ENCODE data around the gene CRYBA2.

Gene CRYBA2

DNA sequence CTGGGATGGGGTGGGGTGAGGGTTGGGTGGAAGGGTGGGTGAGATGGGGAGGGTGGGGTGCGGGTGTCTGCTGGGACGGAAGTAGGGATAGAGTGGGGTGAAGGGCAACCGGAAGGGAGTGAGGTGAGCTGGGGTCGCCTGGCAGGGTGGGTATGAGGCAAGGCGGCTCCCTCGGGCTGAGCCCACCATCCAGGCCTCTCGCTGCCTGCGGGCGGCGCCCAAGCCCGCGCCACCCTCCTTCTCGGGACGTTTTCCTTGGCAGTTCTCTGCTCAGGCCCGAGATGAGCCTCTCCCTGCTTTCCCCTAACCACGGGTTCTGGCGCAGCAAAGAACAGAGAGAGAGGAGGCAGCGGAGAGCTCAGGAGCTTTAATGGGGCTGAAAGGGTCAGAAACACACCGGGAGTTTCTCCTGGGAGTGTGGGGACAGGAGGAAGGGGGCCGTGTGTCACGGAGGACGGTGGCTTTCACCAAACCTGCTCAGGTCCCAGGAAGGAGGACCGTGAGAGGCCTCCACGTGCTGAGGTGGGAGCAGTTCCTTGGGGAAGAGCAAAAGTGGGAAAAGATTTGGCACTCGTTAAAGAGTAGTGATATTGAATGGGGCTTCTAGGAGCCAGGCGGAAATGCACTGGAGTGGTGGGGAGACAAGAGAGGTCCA is 12.4 kb downstream of the CRYBA2 start:
- no peak overlapping the region for H3K4me2 ChIP-seq (ENCODE audit: low read length)

DNA sequence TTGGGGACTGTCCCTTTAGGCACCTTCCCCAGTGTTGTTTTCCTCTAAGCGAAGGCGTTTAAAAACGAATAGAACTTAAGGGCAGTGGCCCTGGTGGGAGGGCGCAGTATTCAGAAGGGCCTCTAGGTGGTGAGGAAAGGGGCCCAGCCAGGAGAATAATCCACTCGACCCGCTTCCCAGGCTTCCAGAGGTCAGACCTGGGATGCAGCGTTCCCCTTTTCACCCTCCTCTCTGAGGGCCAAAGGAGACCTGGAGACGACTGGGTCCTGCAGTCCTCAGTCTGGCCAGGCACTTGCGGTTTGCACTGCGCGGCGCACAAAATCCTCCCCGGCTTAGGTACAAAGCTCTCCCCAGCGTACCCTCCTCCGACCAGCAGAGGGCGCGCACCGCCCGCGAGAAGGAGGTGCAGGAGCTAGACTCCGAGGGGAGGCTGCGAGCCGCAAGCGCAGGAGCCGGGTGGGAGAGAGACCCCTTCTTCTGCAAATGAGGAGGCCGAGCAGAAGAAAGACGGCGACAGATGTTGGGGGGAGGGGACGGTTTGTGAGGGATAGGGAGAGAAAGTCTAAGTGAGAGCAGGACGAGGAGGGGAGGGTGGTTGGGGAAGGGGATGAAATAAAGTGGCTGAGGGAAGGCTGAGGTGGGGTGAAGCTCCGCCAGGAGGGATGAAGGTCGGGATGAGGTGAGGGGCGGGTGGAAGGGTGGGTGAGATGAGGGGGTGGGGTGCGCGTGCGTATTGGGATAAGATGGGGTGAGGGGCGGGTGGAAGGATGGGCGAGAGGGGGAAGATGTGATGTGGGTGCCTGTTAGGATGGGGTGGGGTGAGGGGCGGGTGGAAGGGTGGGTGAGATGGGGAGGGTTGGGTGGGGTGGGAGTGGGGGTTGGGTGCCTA is 13.1 kb downstream of the CRYBA2 start:
- TF ChIP-seq EZH2 (IDR thresholded peaks at IDR 0.05; ENCODE audit: borderline replicate concordance, low read length), result no peak
- TF ChIP-seq, protein P1, sequence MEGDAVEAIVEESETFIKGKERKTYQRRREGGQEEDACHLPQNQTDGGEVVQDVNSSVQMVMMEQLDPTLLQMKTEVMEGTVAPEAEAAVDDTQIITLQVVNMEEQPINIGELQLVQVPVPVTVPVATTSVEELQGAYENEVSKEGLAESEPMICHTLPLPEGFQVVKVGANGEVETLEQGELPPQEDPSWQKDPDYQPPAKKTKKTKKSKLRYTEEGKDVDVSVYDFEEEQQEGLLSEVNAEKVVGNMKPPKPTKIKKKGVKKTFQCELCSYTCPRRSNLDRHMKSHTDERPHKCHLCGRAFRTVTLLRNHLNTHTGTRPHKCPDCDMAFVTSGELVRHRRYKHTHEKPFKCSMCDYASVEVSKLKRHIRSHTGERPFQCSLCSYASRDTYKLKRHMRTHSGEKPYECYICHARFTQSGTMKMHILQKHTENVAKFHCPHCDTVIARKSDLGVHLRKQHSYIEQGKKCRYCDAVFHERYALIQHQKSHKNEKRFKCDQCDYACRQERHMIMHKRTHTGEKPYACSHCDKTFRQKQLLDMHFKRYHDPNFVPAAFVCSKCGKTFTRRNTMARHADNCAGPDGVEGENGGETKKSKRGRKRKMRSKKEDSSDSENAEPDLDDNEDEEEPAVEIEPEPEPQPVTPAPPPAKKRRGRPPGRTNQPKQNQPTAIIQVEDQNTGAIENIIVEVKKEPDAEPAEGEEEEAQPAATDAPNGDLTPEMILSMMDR (IDR thresholded peaks at IDR 0.05; ENCODE audit: low read length), result peak; percentile 99
- no peaks in the 10 kb centered on the region for H3F3A ChIP-seq (ENCODE audit: insufficient read depth, low read length)
- no peak overlapping the region for H3K9ac ChIP-seq (ENCODE audit: low read length)
- no peak overlapping the region for H3K4me3 ChIP-seq (ENCODE audit: low read depth, low read length, poor library complexity, severe bottlenecking)
- H3K4me2 ChIP-seq (ENCODE audit: low read length), result peak overlapping the region; percentile 56
- H2AFZ ChIP-seq (ENCODE audit: low read length), result no peak overlapping the region
- no peaks in the 10 kb centered on the region for H3K4me1 ChIP-seq (ENCODE audit: insufficient read depth, low read length, severe bottlenecking)
- no peaks in the 10 kb centered on the region for H4K20me1 ChIP-seq (ENCODE audit: insufficient read depth, low read length)
- no peaks in the 10 kb centered on the region for H3K27me3 ChIP-seq (ENCODE audit: insufficient read depth, low read length)
- H3K36me3 ChIP-seq (ENCODE audit: insufficient read depth, low read length), result no peaks in the 10 kb centered on the region
- no peaks in the 10 kb centered on the region for H3K79me2 ChIP-seq (ENCODE audit: insufficient read depth, low read length)
- no peaks in the 10 kb centered on the region for H3K9me2 ChIP-seq (ENCODE audit: low read depth, low read length)
- no peak overlapping the region for H3K27ac ChIP-seq (ENCODE audit: low read depth, low read length, poor library complexity, severe bottlenecking)
- H3K9me3 ChIP-seq (ENCODE audit: low read length), result no peaks in the 10 kb centered on the region

More for the DNA sequence above, 12.4 kb downstream of the CRYBA2 start:
- no peak overlapping the region for H3K4me3 ChIP-seq (ENCODE audit: low read depth, low read length, poor library complexity, severe bottlenecking)
- H3K27me3 ChIP-seq (ENCODE audit: insufficient read depth, low read length), result no peaks in the 10 kb centered on the region
- no peak overlapping the region for H3K27ac ChIP-seq (ENCODE audit: low read depth, low read length, poor library complexity, severe bottlenecking)
- H3K9me3 ChIP-seq (ENCODE audit: low read length), result no peaks in the 10 kb centered on the region
- TF ChIP-seq, protein P1 (IDR thresholded peaks at IDR 0.05; ENCODE audit: low read length), result no peak
- no peak for TF ChIP-seq EZH2 (IDR thresholded peaks at IDR 0.05; ENCODE audit: borderline replicate concordance, low read length)
- H3F3A ChIP-seq (ENCODE audit: insufficient read depth, low read length), result no peaks in the 10 kb centered on the region
- no peak overlapping the region for H3K9ac ChIP-seq (ENCODE audit: low read length)
- no peaks in the 10 kb centered on the region for H3K9me2 ChIP-seq (ENCODE audit: low read depth, low read length)
- no peaks in the 10 kb centered on the region for H3K4me1 ChIP-seq (ENCODE audit: insufficient read depth, low read length, severe bottlenecking)
- H4K20me1 ChIP-seq (ENCODE audit: insufficient read depth, low read length), result no peaks in the 10 kb centered on the region
- no peak overlapping the region for H2AFZ ChIP-seq (ENCODE audit: low read length)
- no peaks in the 10 kb centered on the region for H3K36me3 ChIP-seq (ENCODE audit: insufficient read depth, low read length)
- no peaks in the 10 kb centered on the region for H3K79me2 ChIP-seq (ENCODE audit: insufficient read depth, low read length)

DNA sequence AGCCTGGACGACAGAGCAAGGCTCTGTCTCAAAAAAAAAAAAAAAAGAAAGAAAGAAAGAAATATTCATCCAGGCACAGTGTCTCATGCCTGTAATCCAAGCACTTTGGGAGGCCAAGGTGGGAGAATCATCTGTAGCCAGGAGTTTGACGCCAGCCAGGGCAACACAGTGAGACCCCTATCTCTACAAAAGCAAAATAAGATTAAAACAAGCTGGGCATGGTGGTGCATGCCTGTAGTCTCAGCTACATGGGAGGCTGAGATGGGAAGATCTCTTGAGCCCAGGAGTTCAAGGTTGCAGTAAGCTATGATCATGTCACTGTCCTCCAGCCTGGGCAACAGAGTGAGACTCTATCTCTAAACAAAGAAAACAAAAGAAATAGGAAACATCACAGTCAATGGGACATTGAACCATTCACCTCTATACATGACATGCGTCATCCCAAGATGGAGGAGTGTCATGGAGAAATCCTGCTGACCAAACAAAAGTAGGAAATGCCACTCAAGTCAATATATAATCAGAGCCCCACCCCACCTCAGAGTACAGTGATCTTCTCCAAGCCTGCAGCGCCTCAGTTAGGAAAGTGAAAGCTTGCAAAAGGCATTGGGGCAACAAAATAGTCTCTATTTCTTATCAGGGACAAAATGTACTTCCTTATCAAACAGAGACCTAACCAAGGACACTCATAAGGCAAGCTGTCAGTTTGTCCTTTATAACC is 18.0 kb downstream of the CRYBA2 start:
- Histone ChIP-seq H3K36me3 (ENCODE audit: insufficient read depth, low read length) (no peaks in the 10 kb centered on the region), H3K27ac (ENCODE audit: low read depth, low read length, poor library complexity, severe bottlenecking) (no peak overlapping the region), H3K9me3 (ENCODE audit: low read length) (no peaks in the 10 kb centered on the region), H2AFZ (ENCODE audit: low read length) (no peak overlapping the region), H3K9ac (ENCODE audit: low read length) (no peak overlapping the region), H3K4me1 (ENCODE audit: insufficient read depth, low read length, severe bottlenecking) (no peaks in the 10 kb centered on the region), H3F3A (ENCODE audit: insufficient read depth, low read length) (no peaks in the 10 kb centered on the region), H4K20me1 (ENCODE audit: insufficient read depth, low read length) (no peaks in the 10 kb centered on the region), H3K4me2 (ENCODE audit: low read length) (no peak overlapping the region), H3K9me2 (ENCODE audit: low read depth, low read length) (no peaks in the 10 kb centered on the region), H3K27me3 (ENCODE audit: insufficient read depth, low read length) (no peaks in the 10 kb centered on the region), H3K4me3 (ENCODE audit: low read depth, low read length, poor library complexity, severe bottlenecking) (no peak overlapping the region), H3K79me2 (ENCODE audit: insufficient read depth, low read length) (no peaks in the 10 kb centered on the region)
- TF ChIP-seq EZH2 (IDR thresholded peaks at IDR 0.05; ENCODE audit: borderline replicate concordance, low read length), result no peak
- TF ChIP-seq, protein P1 (IDR thresholded peaks at IDR 0.05; ENCODE audit: low read length), result no peak

Data from OCI-LY1 (cell line).